ENCODE results near the gene ACO2. TPM values are rescaled to one million over a fixed set of nuclear protein-coding genes. Genes with fewer than 3 reads are reported as not detected.

The ACO2 gene
- total RNA-seq, 4 donors from 2014 or later = 164 to 351 (median 255) TPM

- WGBS, 2 donors (ENCODE audit: low coverage in 1 of 2) = 82% methylated on average over 9 of the region's 9 CpGs; no CpG with 5 or more reads in 1 of the 2 donors
- Histone ChIP-seq H3K27ac (no peak overlapping the region), H3K4me1 (peaks cover 0 to 3% (median 0%) of the 10 kb centered on the region in 4 donors), H3K4me3 (no peak overlapping the region), H3K9me3 (no peaks in the 10 kb centered on the region), H3K27me3 (no peaks in the 10 kb centered on the region), H3K36me3 (peaks cover 0 to 15% (median 0%) of the 10 kb centered on the region in 4 donors)
- intact Hi-C loops (cut with DNase I; ENCODE audit: low total_unique reads) (no loop called here), in situ Hi-C loops (cut with MboI; ENCODE audit: low pct_ligation_motif_present in 1 of 4, low pct_unique_long_range_greater_than_20kb in 1 of 4, low sequenced_read_pairs in 3 of 4) (no loop called here)
- TF ChIP-seq POLR2A (IDR thresholded peaks at IDR 0.05) = no peak
- TF ChIP-seq POLR2AphosphoS5 (IDR thresholded peaks at IDR 0.05) = no peak
- no peak for TF ChIP-seq EP300 (IDR thresholded peaks at IDR 0.05; ENCODE audit: low read depth)
- peak in 4 of 5 experiments; percentile 34 to 59 (median 48) for TF ChIP-seq CTCF (IDR thresholded peaks at IDR 0.05)
- DNase-seq = peak; percentile 21
Measured at GRCh38 chr22:41576877-41577276, 108.0 kb downstream of the ACO2 start.

- H3K36me3 ChIP-seq = peaks cover 0 to 15% (median 5%) of the 10 kb centered on the region in 4 donors
- WGBS, 2 donors (ENCODE audit: low coverage in 1 of 2) = 90 to 91% methylated on average over 5 to 8 of the region's 8 CpGs
- intact Hi-C loops (cut with DNase I; ENCODE audit: low total_unique reads) = no loop called here
Measured at GRCh38 chr22:41578114-41578513, 109.2 kb downstream of the ACO2 start.

More at GRCh38 chr22:41578114-41578513, 109.2 kb downstream of the ACO2 start:
- DNase-seq = no peak
- in situ Hi-C loops (cut with MboI; ENCODE audit: low pct_ligation_motif_present in 1 of 4, low pct_unique_long_range_greater_than_20kb in 1 of 4, low sequenced_read_pairs in 3 of 4) = no loop called here
- H3K27ac ChIP-seq = no peak overlapping the region
- H3K4me1 ChIP-seq = peaks cover 0 to 3% (median 0%) of the 10 kb centered on the region in 4 donors
- no peaks in the 10 kb centered on the region for H3K9me3 ChIP-seq
- no peaks in the 10 kb centered on the region for H3K27me3 ChIP-seq
- TF ChIP-seq POLR2A (IDR thresholded peaks at IDR 0.05) (no peak), EP300 (IDR thresholded peaks at IDR 0.05; ENCODE audit: low read depth) (no peak), CTCF (IDR thresholded peaks at IDR 0.05) (no peak), POLR2AphosphoS5 (IDR thresholded peaks at IDR 0.05) (no peak)
- no peak overlapping the region for H3K4me3 ChIP-seq

Other genes starting within 250 kb of the ACO2 start
- gene CHADL, start 228.2 kb upstream of the ACO2 start, total RNA-seq = 10 to 100 TPM in 1 of 4 donors, 1 to 10 TPM in 3; 3.0 to 20.6 (median 5.3) TPM
- 10 to 100 TPM; 21.3 to 28.1 (median 26.2) TPM for gene RANGAP1, start 182.9 kb upstream of the ACO2 start, total RNA-seq
- gene ZC3H7B, start 167.6 kb upstream of the ACO2 start, total RNA-seq = 10 to 100 TPM; 29.5 to 43.6 (median 35.7) TPM
- gene TEF, start 87.2 kb upstream of the ACO2 start, total RNA-seq = 10 to 100 TPM; 22.9 to 47.9 (median 34.0) TPM
- gene TOB2, start 22.3 kb upstream of the ACO2 start, total RNA-seq = 10 to 100 TPM; 22.7 to 64.0 (median 49.7) TPM
- gene PHF5A, start 425 bp upstream of the ACO2 start, total RNA-seq = 10 to 100 TPM in 3 of 4 donors, 1 to 10 TPM in 1; 3.0 to 33.9 (median 25.0) TPM
- 1 to 10 TPM; 5.6 to 8.4 (median 7.0) TPM for gene POLR3H, start 75.4 kb downstream of the ACO2 start, total RNA-seq
- 1 to 10 TPM; 1.2 to 7.1 (median 2.8) TPM for gene CSDC2, start 91.9 kb downstream of the ACO2 start, total RNA-seq
- gene PMM1, start 120.7 kb downstream of the ACO2 start, total RNA-seq = 100 to 1,000 TPM; 104 to 262 (median 128) TPM
- gene DESI1, start 151.9 kb downstream of the ACO2 start, total RNA-seq = 10 to 100 TPM; 13.5 to 27.6 (median 16.8) TPM
- gene XRCC6, start 152.2 kb downstream of the ACO2 start, total RNA-seq = 100 to 1,000 TPM in 3 of 4 donors, 10 to 100 TPM in 1; 56.5 to 145 (median 126) TPM
- 10 to 100 TPM; 32.9 to 89.4 (median 58.9) TPM for gene SNU13, start 219.8 kb downstream of the ACO2 start, total RNA-seq
- 10 to 100 TPM in 1 of 4 donors, 1 to 10 TPM in 1, not detected in 2; 1.1 to 20.5 TPM for gene MEI1, start 230.4 kb downstream of the ACO2 start, total RNA-seq